ENCODE results near the gene ALDH16A1. TPM values are rescaled to one million over a fixed set of nuclear protein-coding genes. Genes with fewer than 3 reads are reported as not detected.

The ALDH16A1 gene
- total and polyA plus RNA-seq, 10 of the 15 experiments (the other 5 are each of a cell fraction or from before 2014, with no cell fraction given): 1.7 to 49.3 (median 18.1) TPM

GRCh38 chr19:49458567-49458903, 5.5 kb downstream of the ALDH16A1 start (continued):
- TF ChIP-seq ZBTB4 (CRISPR knock-in tag; IDR thresholded peaks at IDR 0.05): no peak
- TF ChIP-seq HDAC6 (IDR thresholded peaks at IDR 0.05; ENCODE audit: unreplicated experiment): no peak
- no peak for TF ChIP-seq STAT1 (conservative IDR thresholded peaks at IDR 0.05)
- TF ChIP-seq PBX3 (IDR thresholded peaks at IDR 0.05; ENCODE audit: insufficient replicate concordance, low read depth, low read length): peak; percentile 48
- TF ChIP-seq MLLT1 (IDR thresholded peaks at IDR 0.05): no peak
- no peak for TF ChIP-seq MYB (IDR thresholded peaks at IDR 0.05; ENCODE audit: borderline replicate concordance, low read depth, low read length)
- no peak for TF ChIP-seq RELA (IDR thresholded peaks at IDR 0.05; ENCODE audit: borderline replicate concordance, partially characterized antibody)
- no peak for TF ChIP-seq RUNX3 (IDR thresholded peaks at IDR 0.05; ENCODE audit: low read length)
- peak; percentile 9 for TF ChIP-seq SIX5 (IDR thresholded peaks at IDR 0.05; ENCODE audit: low read depth, low read length, severe bottlenecking)
- TF ChIP-seq, protein P1, sequence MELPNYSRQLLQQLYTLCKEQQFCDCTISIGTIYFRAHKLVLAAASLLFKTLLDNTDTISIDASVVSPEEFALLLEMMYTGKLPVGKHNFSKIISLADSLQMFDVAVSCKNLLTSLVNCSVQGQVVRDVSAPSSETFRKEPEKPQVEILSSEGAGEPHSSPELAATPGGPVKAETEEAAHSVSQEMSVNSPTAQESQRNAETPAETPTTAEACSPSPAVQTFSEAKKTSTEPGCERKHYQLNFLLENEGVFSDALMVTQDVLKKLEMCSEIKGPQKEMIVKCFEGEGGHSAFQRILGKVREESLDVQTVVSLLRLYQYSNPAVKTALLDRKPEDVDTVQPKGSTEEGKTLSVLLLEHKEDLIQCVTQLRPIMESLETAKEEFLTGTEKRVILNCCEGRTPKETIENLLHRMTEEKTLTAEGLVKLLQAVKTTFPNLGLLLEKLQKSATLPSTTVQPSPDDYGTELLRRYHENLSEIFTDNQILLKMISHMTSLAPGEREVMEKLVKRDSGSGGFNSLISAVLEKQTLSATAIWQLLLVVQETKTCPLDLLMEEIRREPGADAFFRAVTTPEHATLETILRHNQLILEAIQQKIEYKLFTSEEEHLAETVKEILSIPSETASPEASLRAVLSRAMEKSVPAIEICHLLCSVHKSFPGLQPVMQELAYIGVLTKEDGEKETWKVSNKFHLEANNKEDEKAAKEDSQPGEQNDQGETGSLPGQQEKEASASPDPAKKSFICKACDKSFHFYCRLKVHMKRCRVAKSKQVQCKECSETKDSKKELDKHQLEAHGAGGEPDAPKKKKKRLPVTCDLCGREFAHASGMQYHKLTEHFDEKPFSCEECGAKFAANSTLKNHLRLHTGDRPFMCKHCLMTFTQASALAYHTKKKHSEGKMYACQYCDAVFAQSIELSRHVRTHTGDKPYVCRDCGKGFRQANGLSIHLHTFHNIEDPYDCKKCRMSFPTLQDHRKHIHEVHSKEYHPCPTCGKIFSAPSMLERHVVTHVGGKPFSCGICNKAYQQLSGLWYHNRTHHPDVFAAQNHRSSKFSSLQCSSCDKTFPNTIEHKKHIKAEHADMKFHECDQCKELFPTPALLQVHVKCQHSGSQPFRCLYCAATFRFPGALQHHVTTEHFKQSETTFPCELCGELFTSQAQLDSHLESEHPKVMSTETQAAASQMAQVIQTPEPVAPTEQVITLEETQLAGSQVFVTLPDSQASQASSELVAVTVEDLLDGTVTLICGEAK (IDR thresholded peaks at IDR 0.05; ENCODE audit: borderline replicate concordance): peak; percentile 75; the same call in 1 of the 2 replicates
- TF ChIP-seq PRDM15 (CRISPR knock-in tag; IDR thresholded peaks at IDR 0.05): no peak
- no peak for TF ChIP-seq ZSCAN29 (IDR thresholded peaks at IDR 0.05)
- TF ChIP-seq NR2C1 (IDR thresholded peaks at IDR 0.05): peak; percentile 32; the same call in 1 of the 2 replicates
- TF ChIP-seq YY1 (IDR thresholded peaks at IDR 0.05; ENCODE audit: low read depth, low read length): peak; percentile 34; the same call in 1 of the 2 replicates

Data from GM12878 (cell line).